Calu3 (cell line): ENCODE measurements around the gene ZBTB25. TPM values are rescaled to one million over a fixed set of nuclear protein-coding genes. Genes with fewer than 3 reads are reported as not detected.

Experiments used
- Bru-seq: library from RNA; stranded (reverse); fragments of 400-500 nt; gene quantifications from one replicate; lab custom pipeline; 2021; lab: Mats Ljungman, UMichigan
- BruChase-seq, 2 experiments: library from RNA; stranded (reverse); fragments of 400-500 nt; gene quantifications; one replicate each; lab custom pipeline; 2021; lab: Mats Ljungman, UMichigan
- BruUV-seq: library from RNA; stranded (reverse); fragments of 400-500 nt; replicated peaks from 2 replicates; lab custom pipeline; 2021; lab: Mats Ljungman, UMichigan
- CTCF ChIA-PET: fragments of 300-600 bp; sonication (Branson Sonifier 250); formaldehyde crosslinking; loops from one replicate; lab custom pipeline; 2022; ENCODE audit warnings: antibody characterized with exemption; lab: Charles Lee
- DNase-seq: peaks from one replicate; pipeline ENCODE4 v3.0.0; 2022
- H3K27ac Mint-ChIP-seq: one replicate; pipeline ENCODE4 v1.8.0; 2022; ENCODE audit warnings: mixed read lengths; ENCODE audit not compliant: unreplicated experiment
- H3K27me3 Mint-ChIP-seq: one replicate; pipeline ENCODE4 v1.8.0; 2022; ENCODE audit warnings: mixed read lengths; ENCODE audit not compliant: unreplicated experiment
- H3K36me3 Mint-ChIP-seq: one replicate; pipeline ENCODE4 v1.8.0; 2022; ENCODE audit warnings: mild to moderate bottlenecking, moderate library complexity, mixed read lengths; ENCODE audit not compliant: insufficient read depth, unreplicated experiment
- H3K4me1 Mint-ChIP-seq: one replicate; pipeline ENCODE4 v1.8.0; 2022; ENCODE audit warnings: mild to moderate bottlenecking, low read depth, mixed read lengths; ENCODE audit not compliant: unreplicated experiment
- H3K4me3 Mint-ChIP-seq: one replicate; pipeline ENCODE4 v1.8.0; 2022; ENCODE audit warnings: mild to moderate bottlenecking, low read depth, moderate library complexity, mixed read lengths; ENCODE audit not compliant: unreplicated experiment
- H3K9me3 Mint-ChIP-seq: one replicate; pipeline ENCODE4 v1.8.0; 2022; ENCODE audit warnings: low read depth, mixed read lengths; ENCODE audit not compliant: unreplicated experiment
- intact Hi-C: fragments of 100-400 bp; cut with micrococcal nuclease; formaldehyde crosslinking; loops from one replicate; pipeline ENCODE4 v1.10.0; 2022; ENCODE audit not compliant: unreplicated experiment
- long read RNA-seq: library from polyadenylated mRNA; stranded (forward); transcript quantifications from one replicate; pipeline ENCODE4 v2.0.0, GENCODE V29; 2022
- total RNA-seq: library from RNA; stranded (reverse); gene quantifications from 2 replicates; pipeline ENCODE4 v1.2.3, GENCODE V29; 2022
- TF ChIP-seq, protein P1 (sequence below): fragments of 200-600 bp; IDR thresholded peaks from one replicate; pipeline ENCODE4 v1.8.0; 2022; ENCODE audit warnings: antibody characterized with exemption; ENCODE audit not compliant: unreplicated experiment

Gene ZBTB25, protein sequence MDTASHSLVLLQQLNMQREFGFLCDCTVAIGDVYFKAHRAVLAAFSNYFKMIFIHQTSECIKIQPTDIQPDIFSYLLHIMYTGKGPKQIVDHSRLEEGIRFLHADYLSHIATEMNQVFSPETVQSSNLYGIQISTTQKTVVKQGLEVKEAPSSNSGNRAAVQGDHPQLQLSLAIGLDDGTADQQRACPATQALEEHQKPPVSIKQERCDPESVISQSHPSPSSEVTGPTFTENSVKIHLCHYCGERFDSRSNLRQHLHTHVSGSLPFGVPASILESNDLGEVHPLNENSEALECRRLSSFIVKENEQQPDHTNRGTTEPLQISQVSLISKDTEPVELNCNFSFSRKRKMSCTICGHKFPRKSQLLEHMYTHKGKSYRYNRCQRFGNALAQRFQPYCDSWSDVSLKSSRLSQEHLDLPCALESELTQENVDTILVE
- total RNA-seq (10.4 and 11.3 TPM in 2 replicates), Bru-seq, nascent RNA (percentile 65 among the genes with signal in this experiment), BruChase-seq, experiment 1, labeled RNA remaining after a 6-hour chase (percentile 59 among the genes with signal in this experiment), BruChase-seq, experiment 2, labeled RNA remaining after a 2-hour chase (percentile 63 among the genes with signal in this experiment)
- long read RNA-seq, full-length matches to known transcripts = 2 of 8 reads
- long read RNA-seq, partial matches to known transcripts = 0 of 8 reads
- long read RNA-seq, other reads (novel, unspliced or antisense) = 6 of 8 reads

GRCh38 chr14:64503434-64504309 lies at the start of gene ZBTB25:
Gene ZBTB25, minus strand, starts transcription at chr14:64503838. Its CDS starts 13,305 bp downstream, at chr14:64490533.
- CTCF ChIA-PET = no interaction called here
- intact Hi-C loops = no loop called here
- Mint-ChIP-seq H3K36me3 (peaks cover 58% of the 10 kb centered on the region), H3K4me3 (peak within 1 kb of the TSS; percentile 82), H3K27ac (peak within 1 kb of the TSS; percentile 99), H3K4me1 (peaks cover 26% of the 10 kb centered on the region), H3K27me3 (no peaks in the 10 kb centered on the region), H3K9me3 (no peaks in the 10 kb centered on the region)
- no TSS peak for BruUV-seq
- TF ChIP-seq, protein P1, sequence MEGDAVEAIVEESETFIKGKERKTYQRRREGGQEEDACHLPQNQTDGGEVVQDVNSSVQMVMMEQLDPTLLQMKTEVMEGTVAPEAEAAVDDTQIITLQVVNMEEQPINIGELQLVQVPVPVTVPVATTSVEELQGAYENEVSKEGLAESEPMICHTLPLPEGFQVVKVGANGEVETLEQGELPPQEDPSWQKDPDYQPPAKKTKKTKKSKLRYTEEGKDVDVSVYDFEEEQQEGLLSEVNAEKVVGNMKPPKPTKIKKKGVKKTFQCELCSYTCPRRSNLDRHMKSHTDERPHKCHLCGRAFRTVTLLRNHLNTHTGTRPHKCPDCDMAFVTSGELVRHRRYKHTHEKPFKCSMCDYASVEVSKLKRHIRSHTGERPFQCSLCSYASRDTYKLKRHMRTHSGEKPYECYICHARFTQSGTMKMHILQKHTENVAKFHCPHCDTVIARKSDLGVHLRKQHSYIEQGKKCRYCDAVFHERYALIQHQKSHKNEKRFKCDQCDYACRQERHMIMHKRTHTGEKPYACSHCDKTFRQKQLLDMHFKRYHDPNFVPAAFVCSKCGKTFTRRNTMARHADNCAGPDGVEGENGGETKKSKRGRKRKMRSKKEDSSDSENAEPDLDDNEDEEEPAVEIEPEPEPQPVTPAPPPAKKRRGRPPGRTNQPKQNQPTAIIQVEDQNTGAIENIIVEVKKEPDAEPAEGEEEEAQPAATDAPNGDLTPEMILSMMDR = no peak
- peak; percentile 90 for DNase-seq

GRCh38 chr14:64550621-64551333 lies 47.1 kb upstream of the ZBTB25 start:
- Mint-ChIP-seq H3K36me3 (no peaks in the 10 kb centered on the region), H3K4me3 (peak overlapping the region; percentile 52), H3K27ac (no peak overlapping the region), H3K4me1 (no peaks in the 10 kb centered on the region), H3K9me3 (no peaks in the 10 kb centered on the region), H3K27me3 (peaks cover 39% of the 10 kb centered on the region)
- CTCF ChIA-PET = interaction anchor here (0.7 to 1.1 kb wide), 2 partner anchors 39 to 40 kb away, joined by 3 read pairs; no protein-coding TSS in a partner anchor
- TF ChIP-seq, protein P1 = no peak
- intact Hi-C loops = no loop called here
- no peak for DNase-seq
- BruUV-seq = no TSS peak

DNA sequence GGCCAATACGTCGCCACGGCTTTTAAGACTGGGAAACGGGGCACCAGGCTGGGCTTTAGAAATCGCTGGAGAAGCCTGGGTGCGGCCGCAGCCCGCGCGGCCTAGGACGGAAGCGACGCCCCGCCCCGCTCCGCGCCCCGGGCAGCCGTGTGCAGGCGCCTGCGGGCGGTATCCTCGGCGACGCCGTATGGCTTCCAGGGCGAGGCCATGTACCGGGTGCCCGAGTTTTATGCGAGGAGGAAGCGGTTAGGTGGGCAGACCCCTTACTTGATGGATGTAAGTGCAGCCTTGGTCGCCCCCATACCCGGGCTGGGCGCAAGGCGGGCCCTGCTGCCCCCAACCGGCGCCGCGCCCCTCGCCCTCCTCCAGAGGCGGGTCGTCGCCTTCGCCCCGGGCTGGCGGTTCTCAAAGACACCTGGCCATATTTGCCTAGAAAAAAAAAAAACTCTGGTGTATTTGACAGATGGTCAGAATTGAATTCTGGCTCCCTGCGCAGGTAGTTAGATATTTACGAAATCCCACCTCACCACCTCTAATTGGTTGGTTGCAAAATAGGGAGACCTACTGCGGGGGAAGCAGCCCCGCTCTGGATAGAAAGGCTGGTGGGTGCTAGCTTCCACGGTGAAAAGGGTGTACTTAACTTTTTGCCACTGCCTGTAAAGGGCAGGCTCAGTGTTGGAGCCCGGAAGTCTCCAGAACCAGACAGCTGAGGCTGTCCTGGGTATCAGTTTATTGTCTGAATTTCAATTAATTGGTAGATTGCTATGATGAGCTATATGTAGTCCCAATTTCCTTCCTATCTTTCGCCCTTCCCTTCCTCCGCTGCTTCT lies 46.4 kb upstream of the ZBTB25 start, which contains the start of gene PPP1R36:
TSS of gene PPP1R36 (plus strand) at position 171 of the 830 bp plus-strand sequence. CDS start at position 208, 37 bp downstream.
- no peaks in the 10 kb centered on the region for H3K36me3 Mint-ChIP-seq
- H3K27ac Mint-ChIP-seq = no peak within 1 kb of the TSS
- intact Hi-C loops = loop anchor here (10.0 kb wide), 1 partner anchor 335 kb away; no protein-coding TSS in a partner anchor
- H3K4me3 Mint-ChIP-seq = peak within 1 kb of the TSS; percentile 52
- peak; percentile 38 for DNase-seq
- H3K4me1 Mint-ChIP-seq = no peaks in the 10 kb centered on the region
- BruUV-seq = no TSS peak
- no peaks in the 10 kb centered on the region for H3K9me3 Mint-ChIP-seq
- peaks cover 39% of the 10 kb centered on the region for H3K27me3 Mint-ChIP-seq
- CTCF ChIA-PET = interaction anchor here (0.7 to 1.1 kb wide), 2 partner anchors 39 to 40 kb away, joined by 3 read pairs; no protein-coding TSS in a partner anchor
- TF ChIP-seq, protein P1 = no peak
